Memory B cell (primary cell): ENCODE measurements around the gene CD226.
"Not testable (repeated sequence)": the region's sequence is repeated elsewhere in the genome, so short reads cannot be mapped to it uniquely, and the experiment has no call there.

Experiments used
- ATAC-seq: fragments of 150-1000 bp; cut with Tn5 transposase; 2 replicates; pipeline ENCODE4 v1.10.0; 2021; ENCODE audit warnings: low read depth, mild to moderate bottlenecking, moderate library complexity
- DNase-seq, 2 donors: peaks; one replicate each; pipeline ENCODE4 v3.0.0; 2022; ENCODE audit warnings: low spot score in 2 of 2
- H3K27ac Mint-ChIP-seq: one replicate; pipeline ENCODE4 v1.8.0; 2022; ENCODE audit warnings: mild to moderate bottlenecking, moderate library complexity, mixed read lengths
- H3K27me3 Mint-ChIP-seq: one replicate; pipeline ENCODE4 v1.8.0; 2022; ENCODE audit warnings: mixed read lengths
- H3K36me3 Mint-ChIP-seq: one replicate; pipeline ENCODE4 v1.8.0; 2022; ENCODE audit warnings: mild to moderate bottlenecking, mixed read lengths
- H3K4me1 Mint-ChIP-seq: one replicate; pipeline ENCODE4 v1.8.0; 2022; ENCODE audit warnings: mixed read lengths
- H3K4me3 Mint-ChIP-seq: one replicate; pipeline ENCODE4 v1.8.0; 2022; ENCODE audit warnings: mild to moderate bottlenecking, moderate library complexity, mixed read lengths
- H3K9me3 Mint-ChIP-seq: one replicate; pipeline ENCODE4 v1.8.0; 2022; ENCODE audit warnings: mixed read lengths

Gene CD226

GRCh38 chr18:69906765-69907164 lies 40.9 kb downstream of the CD226 start:
- no peak for DNase-seq
- H3K4me1 Mint-ChIP-seq = no peaks in the 10 kb centered on the region
- no peak overlapping the region for H3K27ac Mint-ChIP-seq
- no peak overlapping the region for H3K4me3 Mint-ChIP-seq
- ATAC-seq = no peak
- H3K36me3 Mint-ChIP-seq = no peaks in the 10 kb centered on the region
- H3K27me3 Mint-ChIP-seq = no peaks in the 10 kb centered on the region
- H3K9me3 Mint-ChIP-seq = no peaks in the 10 kb centered on the region

GRCh38 chr18:69900941-69901340 lies 46.7 kb downstream of the CD226 start:
- ATAC-seq = no peak
- Mint-ChIP-seq H3K27ac (no peak overlapping the region), H3K9me3 (no peaks in the 10 kb centered on the region), H3K4me1 (peaks cover 13% of the 10 kb centered on the region), H3K36me3 (no peaks in the 10 kb centered on the region), H3K27me3 (peaks cover 1% of the 10 kb centered on the region), H3K4me3 (no peak overlapping the region)
- DNase-seq = no peak

- DNase-seq, H3K36me3 Mint-ChIP-seq, H3K9me3 Mint-ChIP-seq, H3K27ac Mint-ChIP-seq, ATAC-seq, H3K4me3 Mint-ChIP-seq, H3K27me3 Mint-ChIP-seq: not testable (repeated sequence)
- H3K4me1 Mint-ChIP-seq = peaks cover 13% of the 10 kb centered on the region
Measured at GRCh38 chr18:69899154-69899923, 48.3 kb downstream of the CD226 start.

- peaks cover 3% of the 10 kb centered on the region for H3K27me3 Mint-ChIP-seq
- peaks cover 16% of the 10 kb centered on the region for H3K4me1 Mint-ChIP-seq
- peak overlapping the region; percentile 14 for H3K27ac Mint-ChIP-seq
- H3K36me3 Mint-ChIP-seq = peaks cover 2% of the 10 kb centered on the region
- H3K9me3 Mint-ChIP-seq = peaks cover 2% of the 10 kb centered on the region
- ATAC-seq (peak; percentile 25), DNase-seq (no peak)
- peak overlapping the region; percentile 84 for H3K4me3 Mint-ChIP-seq
Measured at GRCh38 chr18:69898241-69898861, 49.3 kb downstream of the CD226 start.

GRCh38 chr18:69897397-69898108 lies 50.1 kb downstream of the CD226 start:
- Mint-ChIP-seq H3K4me3 (peak overlapping the region; percentile 84), H3K27me3 (peaks cover 3% of the 10 kb centered on the region), H3K4me1 (peaks cover 16% of the 10 kb centered on the region), H3K27ac (peak overlapping the region; percentile 14), H3K36me3 (peaks cover 2% of the 10 kb centered on the region), H3K9me3 (peaks cover 2% of the 10 kb centered on the region)
- DNase-seq (no peak), ATAC-seq (no peak)

GRCh38 chr18:69895066-69896047 lies 52.3 kb downstream of the CD226 start:
- Mint-ChIP-seq H3K4me3 (peak overlapping the region; percentile 47), H3K4me1 (peaks cover 13% of the 10 kb centered on the region), H3K9me3 (peaks cover 2% of the 10 kb centered on the region), H3K27ac (no peak overlapping the region), H3K36me3 (peaks cover 5% of the 10 kb centered on the region), H3K27me3 (peaks cover 3% of the 10 kb centered on the region)
- DNase-seq (no peak), ATAC-seq (peak; percentile 56)

GRCh38 chr18:69894467-69894866 lies 53.2 kb downstream of the CD226 start:
- H3K4me3 Mint-ChIP-seq = no peak overlapping the region
- no peak for DNase-seq
- H3K36me3 Mint-ChIP-seq = peaks cover 5% of the 10 kb centered on the region
- H3K9me3 Mint-ChIP-seq = peaks cover 2% of the 10 kb centered on the region
- H3K27me3 Mint-ChIP-seq = peaks cover 3% of the 10 kb centered on the region
- H3K27ac Mint-ChIP-seq = no peak overlapping the region
- no peak for ATAC-seq
- H3K4me1 Mint-ChIP-seq = peaks cover 13% of the 10 kb centered on the region

- ATAC-seq (no peak), DNase-seq (no peak)
- Mint-ChIP-seq H3K36me3 (peaks cover 5% of the 10 kb centered on the region), H3K27me3 (peaks cover 1% of the 10 kb centered on the region), H3K4me1 (peaks cover 6% of the 10 kb centered on the region), H3K4me3 (no peak overlapping the region), H3K27ac (no peak overlapping the region), H3K9me3 (peaks cover 2% of the 10 kb centered on the region)
Measured at GRCh38 chr18:69890558-69890957, 57.1 kb downstream of the CD226 start.

GRCh38 chr18:69889009-69889408 lies 58.7 kb downstream of the CD226 start:
- peaks cover 5% of the 10 kb centered on the region for H3K36me3 Mint-ChIP-seq
- H3K27me3 Mint-ChIP-seq = peaks cover 1% of the 10 kb centered on the region
- peaks cover 9% of the 10 kb centered on the region for H3K4me1 Mint-ChIP-seq
- no peak overlapping the region for H3K4me3 Mint-ChIP-seq
- H3K27ac Mint-ChIP-seq = no peak overlapping the region
- ATAC-seq = no peak
- H3K9me3 Mint-ChIP-seq = peaks cover 2% of the 10 kb centered on the region
- DNase-seq = no peak

GRCh38 chr18:69887256-69887655 lies 60.4 kb downstream of the CD226 start:
- Mint-ChIP-seq H3K27me3 (no peaks in the 10 kb centered on the region), H3K4me3 (no peak overlapping the region), H3K36me3 (peaks cover 3% of the 10 kb centered on the region), H3K9me3 (no peaks in the 10 kb centered on the region), H3K4me1 (peaks cover 11% of the 10 kb centered on the region), H3K27ac (no peak overlapping the region)
- no peak for ATAC-seq
- DNase-seq = no peak

- ATAC-seq = peak; percentile 34
- Mint-ChIP-seq H3K27ac (peak overlapping the region; percentile 61), H3K4me1 (peaks cover 11% of the 10 kb centered on the region)
Measured at GRCh38 chr18:69885841-69886531, 61.7 kb downstream of the CD226 start.

GRCh38 chr18:69885355-69885754 lies 62.3 kb downstream of the CD226 start:
- H3K36me3 Mint-ChIP-seq = no peaks in the 10 kb centered on the region
- DNase-seq (no peak), ATAC-seq (no peak)
- no peaks in the 10 kb centered on the region for H3K9me3 Mint-ChIP-seq
- H3K27ac Mint-ChIP-seq = no peak overlapping the region
- peaks cover 11% of the 10 kb centered on the region for H3K4me1 Mint-ChIP-seq
- H3K4me3 Mint-ChIP-seq = peak overlapping the region; percentile 73
- H3K27me3 Mint-ChIP-seq = no peaks in the 10 kb centered on the region

More at GRCh38 chr18:69885841-69886531, 61.7 kb downstream of the CD226 start:
- Mint-ChIP-seq H3K4me3 (peak overlapping the region; percentile 73), H3K27me3 (no peaks in the 10 kb centered on the region), H3K36me3 (no peaks in the 10 kb centered on the region), H3K9me3 (no peaks in the 10 kb centered on the region)
- no peak for DNase-seq

- peaks cover 4% of the 10 kb centered on the region for H3K9me3 Mint-ChIP-seq
- DNase-seq (no peak), ATAC-seq (no peak)
- no peak overlapping the region for H3K27ac Mint-ChIP-seq
- H3K27me3 Mint-ChIP-seq = peaks cover 2% of the 10 kb centered on the region
- no peak overlapping the region for H3K4me3 Mint-ChIP-seq
- H3K4me1 Mint-ChIP-seq = peaks cover 11% of the 10 kb centered on the region
- peaks cover 7% of the 10 kb centered on the region for H3K36me3 Mint-ChIP-seq
Measured at GRCh38 chr18:69883781-69884180, 63.9 kb downstream of the CD226 start.
